GM23248 (cell line): ENCODE measurements around the gene FADD.

Source experiments
- EZH2 ChIP-seq: fragments of 200-600 bp; sonication (generic); IDR thresholded peaks from 2 replicates; pipeline ENCODE4 v1.6.1; 2018; ENCODE audit warnings: antibody characterized with exemption, mild to moderate bottlenecking; ENCODE audit not compliant: insufficient read depth, poor library complexity, severe bottlenecking
- EZH2phosphoT487 ChIP-seq: fragments of 200-600 bp; sonication (generic); IDR thresholded peaks from 2 replicates; pipeline ENCODE4 v1.6.1; 2018; ENCODE audit warnings: antibody characterized with exemption, moderate library complexity, mild to moderate bottlenecking, low read depth; ENCODE audit not compliant: insufficient read depth

DNA sequence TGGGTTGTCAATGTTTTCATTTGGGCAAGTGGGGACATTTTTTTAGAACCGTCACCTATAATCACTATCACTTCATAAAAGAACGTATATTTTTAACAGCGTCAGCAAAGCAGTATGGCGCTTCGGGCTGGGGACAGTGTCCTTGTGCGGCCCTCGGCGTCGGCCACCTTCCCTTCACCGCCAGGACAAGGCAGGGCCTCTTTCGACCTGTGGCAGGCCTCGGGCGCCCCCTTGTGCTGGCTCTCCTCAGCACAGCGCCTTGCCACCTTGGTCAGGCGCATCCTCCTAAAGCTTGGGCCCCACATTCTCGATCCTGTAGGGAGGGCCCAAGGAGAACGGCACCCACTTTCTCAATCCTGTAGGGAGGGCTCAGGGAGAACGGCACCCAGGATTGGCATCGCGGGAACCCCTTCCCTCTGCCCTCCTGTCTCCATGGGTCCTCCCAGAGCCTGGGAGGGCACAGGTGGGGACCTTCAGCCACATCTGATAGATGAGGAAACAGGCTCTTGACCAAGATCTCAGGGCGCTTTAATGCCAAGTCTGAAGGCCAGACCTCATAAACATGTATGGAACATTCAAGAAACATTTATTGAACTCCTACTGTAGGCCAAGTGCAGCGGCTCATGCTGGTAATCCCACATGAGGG is 11.5 kb upstream of the FADD start:
- TF ChIP-seq EZH2 (no peak), EZH2phosphoT487 (no peak)
